PC-3 (cell line): Measurements from ENCODE around the gene CDK16.

Experiments
- EZH2 ChIP-seq: fragments of 300-600 bp; sonication (generic); IDR thresholded peaks from one replicate; pipeline ENCODE4 v1.6.1; 2017; ENCODE audit warnings: antibody characterized with exemption, mild to moderate bottlenecking, low read length; ENCODE audit not compliant: unreplicated experiment
- EZH2phosphoT487 ChIP-seq: fragments of 300-600 bp; sonication (generic); IDR thresholded peaks from 2 replicates; pipeline ENCODE4 v1.6.1; 2018; ENCODE audit warnings: mild to moderate bottlenecking, antibody characterized with exemption, low read length, borderline replicate concordance
- TF ChIP-seq, protein P1 (sequence below): fragments of 300-600 bp; sonication (generic); conservative IDR thresholded peaks from 2 replicates; pipeline ENCODE4 v1.5.1; 2017; ENCODE audit warnings: antibody characterized with exemption, low read depth, mild to moderate bottlenecking, low read length

GRCh38 chrX:47190445-47191269 lies 27.8 kb upstream of the CDK16 start:
- no peak for TF ChIP-seq EZH2
- TF ChIP-seq, protein P1, sequence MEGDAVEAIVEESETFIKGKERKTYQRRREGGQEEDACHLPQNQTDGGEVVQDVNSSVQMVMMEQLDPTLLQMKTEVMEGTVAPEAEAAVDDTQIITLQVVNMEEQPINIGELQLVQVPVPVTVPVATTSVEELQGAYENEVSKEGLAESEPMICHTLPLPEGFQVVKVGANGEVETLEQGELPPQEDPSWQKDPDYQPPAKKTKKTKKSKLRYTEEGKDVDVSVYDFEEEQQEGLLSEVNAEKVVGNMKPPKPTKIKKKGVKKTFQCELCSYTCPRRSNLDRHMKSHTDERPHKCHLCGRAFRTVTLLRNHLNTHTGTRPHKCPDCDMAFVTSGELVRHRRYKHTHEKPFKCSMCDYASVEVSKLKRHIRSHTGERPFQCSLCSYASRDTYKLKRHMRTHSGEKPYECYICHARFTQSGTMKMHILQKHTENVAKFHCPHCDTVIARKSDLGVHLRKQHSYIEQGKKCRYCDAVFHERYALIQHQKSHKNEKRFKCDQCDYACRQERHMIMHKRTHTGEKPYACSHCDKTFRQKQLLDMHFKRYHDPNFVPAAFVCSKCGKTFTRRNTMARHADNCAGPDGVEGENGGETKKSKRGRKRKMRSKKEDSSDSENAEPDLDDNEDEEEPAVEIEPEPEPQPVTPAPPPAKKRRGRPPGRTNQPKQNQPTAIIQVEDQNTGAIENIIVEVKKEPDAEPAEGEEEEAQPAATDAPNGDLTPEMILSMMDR: no peak
- no peak for TF ChIP-seq EZH2phosphoT487
